Mesothelial cell of epicardium (in vitro differentiated cells): Measurements from ENCODE around the gene CTTNBP2NL. TPM values are rescaled to one million over a fixed set of nuclear protein-coding genes. Genes with fewer than 3 reads are reported as not detected.

Experiments used
- DNase-seq, 2 experiments: peaks; one replicate each; pipeline ENCODE4 v3.0.0; 2021; ENCODE audit warnings: low spot score in 2 of 2; ENCODE audit not compliant: unreplicated experiment in 2 of 2
- H3K27ac Mint-ChIP-seq: 2 replicates; pipeline ENCODE4 v1.8.0; 2021; ENCODE audit warnings: mixed read lengths
- H3K27me3 Mint-ChIP-seq: 2 replicates; pipeline ENCODE4 v1.8.0; 2021; ENCODE audit warnings: low read depth, mixed read lengths
- H3K36me3 Mint-ChIP-seq: 2 replicates; pipeline ENCODE4 v1.8.0; 2021; ENCODE audit warnings: mixed read lengths
- H3K4me1 Mint-ChIP-seq: 2 replicates; pipeline ENCODE4 v1.8.0; 2021; ENCODE audit warnings: mixed read lengths
- H3K4me3 Mint-ChIP-seq: 2 replicates; pipeline ENCODE4 v1.8.0; 2021; ENCODE audit warnings: mild to moderate bottlenecking, moderate library complexity, mixed read lengths
- H3K9me3 Mint-ChIP-seq: 2 replicates; pipeline ENCODE4 v1.8.0; 2021; ENCODE audit warnings: mixed read lengths
- CTCF ChIP-seq: fragments of 200-600 bp; sonication (generic); IDR thresholded peaks from one replicate; pipeline ENCODE4 v1.5.0; 2021; ENCODE audit warnings: antibody characterized with exemption; ENCODE audit not compliant: unreplicated experiment
- total RNA-seq: library from RNA; stranded (reverse); gene quantifications from 3 replicates; pipeline ENCODE4 v1.2.1, GENCODE V29; 2021

Gene CTTNBP2NL
- total RNA-seq, 1 donor from 2014 or later = 65.4 TPM

- Mint-ChIP-seq H3K9me3 (no peaks in the 10 kb centered on the region), H3K27ac (no peak overlapping the region), H3K4me1 (no peaks in the 10 kb centered on the region), H3K27me3 (peaks cover 14% of the 10 kb centered on the region), H3K4me3 (no peak overlapping the region), H3K36me3 (no peaks in the 10 kb centered on the region)
- TF ChIP-seq CTCF = no peak
- no peak for DNase-seq
Observed at GRCh38 chr1:112492076-112492475, 96.1 kb downstream of the CTTNBP2NL start.

- Mint-ChIP-seq H3K27me3 (peaks cover 14% of the 10 kb centered on the region), H3K4me1 (no peaks in the 10 kb centered on the region)
- no peak for TF ChIP-seq CTCF
Observed at GRCh38 chr1:112493351-112493750, 97.3 kb downstream of the CTTNBP2NL start.

GRCh38 chr1:112496290-112496689 is 100.3 kb downstream of the CTTNBP2NL start:
- no peak for DNase-seq
- Mint-ChIP-seq H3K27ac (no peak overlapping the region), H3K36me3 (no peaks in the 10 kb centered on the region), H3K4me1 (peaks cover 2% of the 10 kb centered on the region), H3K4me3 (no peak overlapping the region), H3K9me3 (no peaks in the 10 kb centered on the region), H3K27me3 (peaks cover 28% of the 10 kb centered on the region)
- no peak for TF ChIP-seq CTCF

More at GRCh38 chr1:112493351-112493750, 97.3 kb downstream of the CTTNBP2NL start:
- H3K36me3 Mint-ChIP-seq = no peaks in the 10 kb centered on the region
- H3K27ac Mint-ChIP-seq = no peak overlapping the region
- no peaks in the 10 kb centered on the region for H3K9me3 Mint-ChIP-seq
- DNase-seq = no peak
- no peak overlapping the region for H3K4me3 Mint-ChIP-seq

- Mint-ChIP-seq H3K4me1 (peaks cover 45% of the 10 kb centered on the region), H3K27me3 (peaks cover 29% of the 10 kb centered on the region), H3K36me3 (no peaks in the 10 kb centered on the region), H3K4me3 (peak overlapping the region; percentile 69), H3K9me3 (no peaks in the 10 kb centered on the region), H3K27ac (peak overlapping the region; percentile 99)
- peak; percentile 57 to 81 for DNase-seq
- TF ChIP-seq CTCF = peak; percentile 47
Observed at GRCh38 chr1:112501810-112502641, 106.0 kb downstream of the CTTNBP2NL start.

- Mint-ChIP-seq H3K36me3 (no peaks in the 10 kb centered on the region), H3K4me1 (peaks cover 52% of the 10 kb centered on the region), H3K27me3 (peaks cover 33% of the 10 kb centered on the region), H3K9me3 (no peaks in the 10 kb centered on the region), H3K27ac (peak overlapping the region; percentile 99), H3K4me3 (peak overlapping the region; percentile 69)
- no peak for TF ChIP-seq CTCF
- DNase-seq = no peak
Observed at GRCh38 chr1:112502826-112503225, 106.8 kb downstream of the CTTNBP2NL start.
